ENCODE data around the gene MSMO1.

The MSMO1 gene

DNA sequence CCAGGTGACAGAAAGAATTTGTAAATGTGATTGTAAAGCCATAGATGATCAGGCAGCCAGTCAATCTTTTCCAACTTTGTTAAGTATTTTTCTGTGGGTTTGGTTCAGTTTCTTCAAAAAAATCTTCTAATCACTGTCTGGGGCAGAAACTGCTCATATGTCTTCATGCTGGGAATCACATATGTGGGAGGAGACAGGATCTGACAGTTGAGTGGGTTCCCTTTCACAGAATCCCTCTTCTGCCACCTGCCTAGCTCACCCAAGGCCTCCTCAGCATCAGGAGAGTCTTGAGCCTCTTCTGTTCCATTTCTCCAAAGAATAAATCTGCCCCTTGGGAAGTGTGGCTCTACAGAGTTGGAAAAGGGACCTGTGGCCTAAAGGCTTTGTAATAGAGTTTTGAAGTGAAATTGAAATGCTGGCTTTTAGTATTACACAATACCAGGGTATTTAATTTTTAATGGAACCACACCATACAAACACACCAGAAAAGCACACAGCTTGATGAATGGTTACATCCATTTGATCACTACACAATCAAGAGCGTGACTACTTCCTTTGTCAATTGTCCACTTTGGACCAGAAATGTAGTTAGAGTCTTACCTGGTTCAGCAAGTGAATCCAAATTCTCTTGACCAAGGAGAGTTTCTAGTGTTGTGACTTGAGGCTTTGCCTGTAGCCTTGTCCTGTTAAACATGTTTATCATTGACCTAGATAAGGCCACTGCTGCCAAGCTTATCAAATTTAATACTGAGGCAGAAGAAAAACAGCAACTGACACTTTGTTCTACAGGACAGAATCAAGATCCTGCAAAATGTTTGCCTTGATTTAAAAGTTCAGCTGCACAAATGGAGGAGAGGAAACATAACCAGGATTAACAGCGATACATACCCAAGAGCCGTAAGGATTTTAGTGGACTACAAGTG, 20.4 kb downstream of the MSMO1 start:
- peak overlapping the region; percentile 46 for H3K27ac ChIP-seq
- no peak for TF ChIP-seq CTCF (conservative IDR thresholded peaks at IDR 0.05)

- H3K27ac ChIP-seq = no peak overlapping the region
- TF ChIP-seq CTCF (conservative IDR thresholded peaks at IDR 0.05) = no peak
These were observed 24.1 kb downstream of the MSMO1 start for GRCh38 chr4:165351359-165352130.

- TF ChIP-seq CTCF (conservative IDR thresholded peaks at IDR 0.05) = peak; percentile 80
These were observed 28.4 kb downstream of the MSMO1 start for GRCh38 chr4:165355900-165356300.

GRCh38 chr4:165359506-165359905, 32.0 kb downstream of the MSMO1 start:
- no peak overlapping the region for H3K27ac ChIP-seq

More at GRCh38 chr4:165355900-165356300, 28.4 kb downstream of the MSMO1 start:
- no peak overlapping the region for H3K27ac ChIP-seq

GRCh38 chr4:165360041-165360695, 32.7 kb downstream of the MSMO1 start:
- no peak for TF ChIP-seq CTCF (conservative IDR thresholded peaks at IDR 0.05)
- H3K27ac ChIP-seq = no peak overlapping the region

More at GRCh38 chr4:165359506-165359905, 32.0 kb downstream of the MSMO1 start:
- TF ChIP-seq CTCF (conservative IDR thresholded peaks at IDR 0.05) = no peak

DNA sequence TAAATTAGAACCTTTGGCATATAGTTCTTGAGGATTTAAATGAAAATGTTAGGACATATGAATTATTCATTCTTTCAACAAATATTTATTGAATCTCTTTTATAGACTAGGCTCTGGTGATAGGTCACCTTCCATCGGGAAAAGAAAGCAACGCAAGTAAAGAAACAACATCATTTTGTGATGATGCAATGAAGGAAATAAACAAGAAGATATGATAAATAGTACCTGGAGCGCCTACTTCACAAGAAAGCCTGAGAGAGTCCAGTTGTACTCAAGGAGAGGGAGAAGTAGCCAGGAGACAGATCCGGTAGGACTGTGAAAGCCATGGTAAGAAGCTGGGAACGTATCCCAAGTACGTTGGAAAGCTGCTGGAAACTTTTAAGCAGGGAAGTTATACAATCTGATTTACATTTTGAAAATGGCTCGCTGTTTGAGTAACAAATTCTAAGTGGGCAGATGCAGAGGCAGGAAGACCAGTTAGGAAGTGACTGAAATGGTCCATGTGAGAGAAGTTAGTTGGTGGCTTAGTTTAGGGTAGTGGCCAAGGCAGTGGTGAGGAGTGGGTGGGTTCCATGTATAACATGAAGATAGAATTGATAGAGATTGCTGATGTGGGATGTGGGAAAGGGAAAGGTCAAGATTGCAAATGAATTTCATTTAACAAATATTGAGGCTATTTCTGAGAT, 33.7 kb downstream of the MSMO1 start:
- no peak overlapping the region for H3K27ac ChIP-seq
- no peak for TF ChIP-seq CTCF (conservative IDR thresholded peaks at IDR 0.05)
